Stimulated activated naive B cell treated with anti-CD40 and anti-IgM and Interleukin-4, amounts not matched to agents 10 μg/mL and 1 μg/mL and 100 μg/mL, for 72 hours (primary cell): Measurements from ENCODE around the gene HRAS.
A peak's percentile ranks its signal among the peaks of the same experiment; 100 is the strongest.

Experiments used
- ATAC-seq, 2 donors: fragments of 150-1000 bp; cut with Tn5 transposase; replicated peaks; 2 replicates each; pipeline ENCODE4 v1.10.0; 2021; ENCODE audit warnings: moderate library complexity in 1 of 2
- DNase-seq: peaks from one replicate; pipeline ENCODE4 v3.0.0; 2021
- H3K27ac Mint-ChIP-seq: one replicate; pipeline ENCODE4 v1.8.0; 2022; ENCODE audit warnings: mild to moderate bottlenecking, mixed read lengths
- H3K27me3 Mint-ChIP-seq, 2 donors: one replicate each; pipeline ENCODE4 v1.8.0; 2022; ENCODE audit warnings: mixed read lengths in 2 of 2
- H3K36me3 Mint-ChIP-seq, 2 donors: one replicate each; pipeline ENCODE4 v1.8.0; 2022; ENCODE audit warnings: mixed read lengths in 2 of 2, mild to moderate bottlenecking in 1 of 2
- H3K4me1 Mint-ChIP-seq, 2 donors: one replicate each; pipeline ENCODE4 v1.8.0; 2022; ENCODE audit warnings: mixed read lengths in 2 of 2, mild to moderate bottlenecking in 1 of 2
- H3K4me3 Mint-ChIP-seq, 2 donors: one replicate each; pipeline ENCODE4 v1.8.0; 2022; ENCODE audit warnings: mild to moderate bottlenecking in 2 of 2, mixed read lengths in 2 of 2, moderate library complexity in 1 of 2
- H3K9me3 Mint-ChIP-seq, 2 donors: one replicate each; pipeline ENCODE4 v1.8.0; 2022; ENCODE audit warnings: mixed read lengths in 2 of 2, mild to moderate bottlenecking in 1 of 2

HRAS gene

GRCh38 chr11:537622-538430 is 2.5 kb upstream of the HRAS start:
- Mint-ChIP-seq H3K27me3 (no peaks in the 10 kb centered on the region), H3K4me3 (peak overlapping the region; percentile 77 to 96), H3K27ac (peak overlapping the region; percentile 95), H3K36me3 (peaks cover 0 to 2% of the 10 kb centered on the region in 2 donors), H3K9me3 (no peaks in the 10 kb centered on the region), H3K4me1 (peaks cover 17 to 32% of the 10 kb centered on the region in 2 donors)
- ATAC-seq (no peak), DNase-seq (no peak)

- Mint-ChIP-seq H3K9me3 (no peaks in the 10 kb centered on the region), H3K4me1 (peaks cover 17 to 38% of the 10 kb centered on the region in 2 donors), H3K27ac (peak within 1 kb of the TSS; percentile 95), H3K27me3 (no peaks in the 10 kb centered on the region), H3K4me3 (peak within 1 kb of the TSS; percentile 96 to 97), H3K36me3 (peaks cover 5 to 6% of the 10 kb centered on the region in 2 donors)
- ATAC-seq: peak; percentile 50 to 56
- DNase-seq: peak; percentile 96
Observed at GRCh38 chr11:536841-537621, 1.7 kb upstream of the HRAS start, which contains the start of gene LRRC56. TSS of gene LRRC56 (plus strand) at chr11:537527. CDS start at chr11:540685, 3,158 bp downstream.

GRCh38 chr11:535210-535518 is 212 bp downstream of the HRAS start:
- peaks cover 8% of the 10 kb centered on the region in 2 donors for H3K36me3 Mint-ChIP-seq
- H3K27me3 Mint-ChIP-seq: no peaks in the 10 kb centered on the region
- no peaks in the 10 kb centered on the region for H3K9me3 Mint-ChIP-seq
- DNase-seq: no peak
- no peak overlapping the region for H3K27ac Mint-ChIP-seq
- peaks cover 17 to 40% of the 10 kb centered on the region in 2 donors for H3K4me1 Mint-ChIP-seq
- peak; percentile 17 for ATAC-seq
- peak overlapping the region in 1 of 2 donors; percentile 74 for H3K4me3 Mint-ChIP-seq

- H3K27me3 Mint-ChIP-seq: no peaks in the 10 kb centered on the region
- peak overlapping the region; percentile 77 to 85 for H3K4me3 Mint-ChIP-seq
- peaks cover 10 to 12% of the 10 kb centered on the region in 2 donors for H3K36me3 Mint-ChIP-seq
- ATAC-seq (peak; percentile 0 to 1), DNase-seq (no peak)
- no peaks in the 10 kb centered on the region for H3K9me3 Mint-ChIP-seq
- H3K27ac Mint-ChIP-seq: peak overlapping the region; percentile 67
- peaks cover 17 to 40% of the 10 kb centered on the region in 2 donors for H3K4me1 Mint-ChIP-seq
Observed at GRCh38 chr11:534396-535209, 773 bp downstream of the HRAS start.

GRCh38 chr11:533586-534395 is 1.6 kb downstream of the HRAS start:
- peak overlapping the region; percentile 77 to 85 for H3K4me3 Mint-ChIP-seq
- DNase-seq (no peak), ATAC-seq (no peak)
- H3K27ac Mint-ChIP-seq: no peak overlapping the region
- H3K9me3 Mint-ChIP-seq: no peaks in the 10 kb centered on the region
- H3K4me1 Mint-ChIP-seq: peaks cover 17 to 40% of the 10 kb centered on the region in 2 donors
- peaks cover 13 to 14% of the 10 kb centered on the region in 2 donors for H3K36me3 Mint-ChIP-seq
- no peaks in the 10 kb centered on the region for H3K27me3 Mint-ChIP-seq

GRCh38 chr11:532986-533585 is 2.3 kb downstream of the HRAS start:
- Mint-ChIP-seq H3K27me3 (no peaks in the 10 kb centered on the region), H3K4me1 (peaks cover 15 to 40% of the 10 kb centered on the region in 2 donors), H3K4me3 (no peak overlapping the region), H3K36me3 (peaks cover 13 to 14% of the 10 kb centered on the region in 2 donors), H3K9me3 (no peaks in the 10 kb centered on the region), H3K27ac (no peak overlapping the region)
- no peak for ATAC-seq
- no peak for DNase-seq

GRCh38 chr11:532527-532985 is 2.8 kb downstream of the HRAS start:
- ATAC-seq (no peak), DNase-seq (no peak)
- Mint-ChIP-seq H3K4me3 (no peak overlapping the region), H3K4me1 (peaks cover 11 to 35% of the 10 kb centered on the region in 2 donors), H3K36me3 (peaks cover 13 to 14% of the 10 kb centered on the region in 2 donors), H3K27me3 (no peaks in the 10 kb centered on the region), H3K27ac (no peak overlapping the region), H3K9me3 (no peaks in the 10 kb centered on the region)

GRCh38 chr11:531919-532526 is 3.4 kb downstream of the HRAS start:
- ATAC-seq (no peak), DNase-seq (no peak)
- Mint-ChIP-seq H3K27ac (no peak overlapping the region), H3K9me3 (no peaks in the 10 kb centered on the region), H3K36me3 (peaks cover 13 to 14% of the 10 kb centered on the region in 2 donors), H3K27me3 (no peaks in the 10 kb centered on the region), H3K4me1 (peaks cover 7 to 29% of the 10 kb centered on the region in 2 donors), H3K4me3 (no peak overlapping the region)

GRCh38 chr11:530960-531831 is 4.2 kb downstream of the HRAS start:
- no peak overlapping the region for H3K4me3 Mint-ChIP-seq
- H3K27ac Mint-ChIP-seq: no peak overlapping the region
- DNase-seq (no peak), ATAC-seq (no peak)
- no peaks in the 10 kb centered on the region for H3K27me3 Mint-ChIP-seq
- peaks cover 6 to 22% of the 10 kb centered on the region in 2 donors for H3K4me1 Mint-ChIP-seq
- peaks cover 13 to 14% of the 10 kb centered on the region in 2 donors for H3K36me3 Mint-ChIP-seq
- no peaks in the 10 kb centered on the region for H3K9me3 Mint-ChIP-seq

- DNase-seq (no peak), ATAC-seq (no peak)
- Mint-ChIP-seq H3K36me3 (peaks cover 13% of the 10 kb centered on the region in 2 donors), H3K27ac (no peak overlapping the region), H3K4me1 (peaks cover 5 to 19% of the 10 kb centered on the region in 2 donors), H3K9me3 (no peaks in the 10 kb centered on the region), H3K4me3 (no peak overlapping the region), H3K27me3 (no peaks in the 10 kb centered on the region)
Observed at GRCh38 chr11:529728-530411, 5.5 kb downstream of the HRAS start.

GRCh38 chr11:528815-529727 is 6.3 kb downstream of the HRAS start:
- no peak overlapping the region for H3K4me3 Mint-ChIP-seq
- no peaks in the 10 kb centered on the region for H3K27me3 Mint-ChIP-seq
- DNase-seq (no peak), ATAC-seq (no peak)
- peaks cover 13 to 14% of the 10 kb centered on the region in 2 donors for H3K36me3 Mint-ChIP-seq
- H3K9me3 Mint-ChIP-seq: no peaks in the 10 kb centered on the region
- peaks cover 5 to 13% of the 10 kb centered on the region in 2 donors for H3K4me1 Mint-ChIP-seq
- no peak overlapping the region for H3K27ac Mint-ChIP-seq
